ENCODE data around the gene APRT.

Gene APRT

DNA sequence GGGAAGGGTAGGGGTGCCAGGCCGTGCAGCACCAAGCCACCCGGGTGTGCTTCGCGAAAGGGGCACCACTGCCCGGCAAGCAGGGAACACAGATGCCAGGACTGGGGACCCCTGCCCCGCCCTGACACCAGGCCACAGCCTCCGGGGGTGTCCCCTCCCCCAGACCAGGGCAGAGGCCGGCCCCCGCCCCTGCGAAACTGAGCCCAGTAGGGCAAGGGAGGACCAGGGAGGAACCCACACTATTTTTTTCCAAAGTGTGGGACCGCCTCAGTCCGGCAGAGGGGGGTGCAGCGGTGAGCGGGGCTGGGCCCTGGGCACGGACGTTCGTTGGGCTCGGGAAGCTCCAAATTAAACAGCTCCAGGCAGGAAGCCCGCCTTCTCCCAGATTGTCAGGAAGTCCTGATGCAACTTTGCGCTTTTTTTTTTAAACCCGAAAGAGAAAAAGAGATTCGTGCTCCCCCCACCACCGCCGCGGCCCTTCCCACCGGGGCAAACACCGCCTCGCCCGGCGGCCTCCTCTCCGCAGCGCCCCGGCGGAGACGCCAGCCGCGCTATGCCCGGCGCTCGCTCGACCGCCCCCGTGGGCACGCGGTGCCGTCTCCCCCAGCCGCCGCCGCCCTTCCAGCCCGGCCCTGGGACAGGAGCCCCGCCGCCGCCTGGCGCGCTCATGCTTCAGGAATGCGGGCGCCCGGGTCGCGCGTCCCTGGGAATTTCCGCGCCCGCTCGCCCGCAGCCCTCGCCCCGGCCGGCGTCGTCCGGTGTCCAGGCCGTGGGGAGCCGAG lies 27.5 kb downstream of the APRT start:
- Histone ChIP-seq H3K27me3 (ENCODE audit: control insufficient read depth, insufficient read depth, low read length) (peaks cover 77% of the 10 kb centered on the region), H3K27ac (ENCODE audit: low read depth, low read length) (no peak overlapping the region), H3K9ac (ENCODE audit: low read length) (peak overlapping the region; percentile 46), H3K4me1 (ENCODE audit: control insufficient read depth, insufficient read depth, low read length) (peaks cover 26% of the 10 kb centered on the region; the same call in 1 of the 2 replicates), H3K36me3 (ENCODE audit: control insufficient read depth, insufficient read depth, low read length) (no peaks in the 10 kb centered on the region), H3K4me3 (ENCODE audit: low read depth, low read length) (peak overlapping the region; percentile 56), H3K9me3 (ENCODE audit: control insufficient read depth, insufficient read depth, low read depth, low read length) (no peaks in the 10 kb centered on the region)

DNA sequence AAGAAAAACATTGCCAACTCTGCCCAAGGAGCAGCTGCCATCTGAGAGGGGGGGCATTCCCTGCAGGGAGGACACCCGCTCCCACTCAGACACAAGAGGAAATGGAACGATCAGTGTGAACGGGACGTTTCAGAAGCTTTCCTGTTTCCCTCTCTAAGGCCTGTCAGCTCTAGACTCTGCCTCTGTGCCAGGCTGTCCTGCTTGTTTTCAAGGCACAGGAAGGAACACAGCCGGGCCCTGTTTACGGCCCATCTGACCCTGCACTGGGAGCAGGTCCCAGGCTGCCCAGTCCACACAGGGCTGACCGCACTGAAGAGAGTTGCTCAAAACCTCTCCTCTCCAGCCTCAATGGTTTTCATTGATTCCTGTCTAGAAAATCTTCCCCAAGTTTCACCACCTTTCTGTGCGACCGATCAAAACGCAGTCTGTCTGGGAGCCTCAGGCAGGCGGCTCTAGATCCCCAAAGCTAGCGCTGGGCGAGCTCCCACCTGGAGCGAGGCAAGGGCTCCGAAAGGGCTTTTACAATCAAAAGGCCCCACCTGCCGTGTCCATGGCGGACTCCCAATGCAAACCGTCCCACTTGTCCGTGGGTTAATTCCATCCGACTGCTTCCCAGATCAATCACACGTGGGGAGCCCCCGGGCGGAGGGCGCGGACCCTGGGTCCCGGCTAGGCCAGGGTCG lies 28.2 kb downstream of the APRT start:
- Histone ChIP-seq H3K4me3 (ENCODE audit: low read depth, low read length) (peak overlapping the region; percentile 56), H3K4me1 (ENCODE audit: control insufficient read depth, insufficient read depth, low read length) (peaks cover 26% of the 10 kb centered on the region; the same call in 1 of the 2 replicates), H3K27ac (ENCODE audit: low read depth, low read length) (no peak overlapping the region), H3K36me3 (ENCODE audit: control insufficient read depth, insufficient read depth, low read length) (no peaks in the 10 kb centered on the region), H3K9ac (ENCODE audit: low read length) (peak overlapping the region; percentile 40), H3K27me3 (ENCODE audit: control insufficient read depth, insufficient read depth, low read length) (peaks cover 83% of the 10 kb centered on the region), H3K9me3 (ENCODE audit: control insufficient read depth, insufficient read depth, low read depth, low read length) (no peaks in the 10 kb centered on the region)

DNA sequence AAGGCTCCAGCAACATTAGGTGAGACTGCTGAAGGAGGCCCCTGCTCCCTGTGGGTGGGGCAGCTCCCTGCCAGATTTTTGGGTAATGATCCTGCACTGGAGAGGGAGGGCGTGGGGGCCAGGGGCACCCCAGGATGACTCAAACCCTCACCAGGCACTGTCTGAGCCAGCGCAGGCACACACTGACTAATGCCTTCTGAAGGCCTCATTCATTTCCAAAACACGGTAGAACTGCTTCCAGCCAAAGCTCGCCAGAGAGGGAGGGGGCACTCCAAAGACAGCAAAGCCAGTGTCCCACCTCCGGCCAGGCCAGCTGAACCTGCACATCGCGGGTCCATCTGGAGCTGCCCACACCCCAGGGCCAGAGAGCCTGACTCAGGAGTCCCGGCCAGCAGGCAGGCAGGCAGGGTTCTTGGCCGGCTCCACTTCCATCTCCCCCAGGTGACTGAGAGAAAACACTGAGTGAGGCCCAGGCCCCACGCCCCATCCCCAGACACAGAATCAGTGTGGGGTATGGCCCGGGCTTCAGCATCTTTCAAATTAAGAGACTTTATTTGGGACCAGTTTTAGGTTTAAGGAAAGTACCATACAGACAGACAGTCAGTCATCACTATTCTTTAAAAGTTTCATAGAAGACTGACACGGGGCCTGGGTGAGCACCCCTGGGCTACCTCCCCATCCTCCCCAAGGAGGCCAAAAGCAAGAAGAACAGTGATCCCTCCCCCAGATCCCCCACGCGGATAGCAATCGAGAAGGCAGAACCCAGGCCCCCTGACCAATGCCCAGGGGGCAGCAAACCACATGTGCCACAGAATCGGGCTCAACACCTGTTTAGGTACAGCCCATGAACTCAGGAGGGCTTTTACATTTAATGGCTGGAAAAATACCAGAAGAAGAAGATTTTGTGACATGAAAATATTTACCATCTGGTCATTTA lies 29.0 kb downstream of the APRT start:
- H3K9ac ChIP-seq (ENCODE audit: low read length) = no peak overlapping the region
- no peak overlapping the region for H3K4me3 ChIP-seq (ENCODE audit: low read depth, low read length)
- no peaks in the 10 kb centered on the region for H3K36me3 ChIP-seq (ENCODE audit: control insufficient read depth, insufficient read depth, low read length)
- H3K4me1 ChIP-seq (ENCODE audit: control insufficient read depth, insufficient read depth, low read length) = peaks cover 31% of the 10 kb centered on the region; the same call in 1 of the 2 replicates
- H3K27me3 ChIP-seq (ENCODE audit: control insufficient read depth, insufficient read depth, low read length) = peaks cover 84% of the 10 kb centered on the region
- no peak overlapping the region for H3K27ac ChIP-seq (ENCODE audit: low read depth, low read length)
- H3K9me3 ChIP-seq (ENCODE audit: control insufficient read depth, insufficient read depth, low read depth, low read length) = no peaks in the 10 kb centered on the region

DNA sequence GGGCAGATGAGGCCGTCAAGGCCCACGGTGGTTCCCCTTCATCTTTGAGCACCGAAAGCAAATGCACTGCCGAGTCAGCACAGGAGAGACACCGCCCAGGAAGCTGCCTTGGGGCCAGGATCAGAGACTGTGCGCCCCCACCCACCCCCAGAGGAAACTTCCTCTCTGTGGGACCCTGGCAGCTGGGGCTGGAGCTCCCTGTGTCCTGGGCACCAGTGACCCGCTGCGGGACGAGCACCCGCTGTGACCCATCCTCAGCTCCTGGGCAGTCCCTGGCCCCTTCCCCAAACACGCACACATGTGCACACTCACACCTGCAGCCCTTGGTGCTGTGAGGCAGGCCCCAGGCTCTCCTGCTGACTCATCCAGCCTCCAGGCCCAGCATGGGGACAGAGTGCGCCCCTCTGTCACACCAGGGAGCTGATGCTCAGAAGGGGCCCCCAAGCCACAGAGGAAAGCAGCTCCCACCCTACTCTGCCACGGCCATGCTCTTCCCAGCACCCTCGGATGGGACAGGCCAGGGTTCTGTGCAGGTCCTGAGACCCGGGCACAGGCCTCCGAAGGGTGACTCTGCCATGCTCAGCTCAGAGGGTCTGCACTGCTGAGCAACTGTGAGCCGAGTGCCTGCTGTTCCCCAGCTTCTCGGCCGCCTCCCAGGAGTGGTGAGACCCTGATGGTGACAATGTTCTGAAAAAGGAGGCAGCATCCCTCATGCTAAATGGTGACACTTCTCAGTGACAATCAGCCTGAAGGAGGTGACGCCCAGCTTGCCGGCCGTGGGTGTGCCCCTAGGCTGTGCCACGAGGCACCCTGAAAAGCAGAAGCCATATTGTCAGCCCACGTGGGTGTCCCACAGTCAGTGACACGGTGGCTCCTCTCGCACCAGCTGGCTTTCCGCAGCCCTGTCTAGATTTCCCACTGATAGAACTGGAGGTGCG lies 30.3 kb downstream of the APRT start:
- no peak overlapping the region for H3K27ac ChIP-seq (ENCODE audit: low read depth, low read length)
- no peak overlapping the region for H3K9ac ChIP-seq (ENCODE audit: low read length)
- H3K9me3 ChIP-seq (ENCODE audit: control insufficient read depth, insufficient read depth, low read depth, low read length) = no peaks in the 10 kb centered on the region
- H3K4me3 ChIP-seq (ENCODE audit: low read depth, low read length) = no peak overlapping the region
- H3K36me3 ChIP-seq (ENCODE audit: control insufficient read depth, insufficient read depth, low read length) = no peaks in the 10 kb centered on the region
- peaks cover 34% of the 10 kb centered on the region; the same call in 1 of the 2 replicates for H3K4me1 ChIP-seq (ENCODE audit: control insufficient read depth, insufficient read depth, low read length)
- H3K27me3 ChIP-seq (ENCODE audit: control insufficient read depth, insufficient read depth, low read length) = peaks cover 85% of the 10 kb centered on the region

DNA sequence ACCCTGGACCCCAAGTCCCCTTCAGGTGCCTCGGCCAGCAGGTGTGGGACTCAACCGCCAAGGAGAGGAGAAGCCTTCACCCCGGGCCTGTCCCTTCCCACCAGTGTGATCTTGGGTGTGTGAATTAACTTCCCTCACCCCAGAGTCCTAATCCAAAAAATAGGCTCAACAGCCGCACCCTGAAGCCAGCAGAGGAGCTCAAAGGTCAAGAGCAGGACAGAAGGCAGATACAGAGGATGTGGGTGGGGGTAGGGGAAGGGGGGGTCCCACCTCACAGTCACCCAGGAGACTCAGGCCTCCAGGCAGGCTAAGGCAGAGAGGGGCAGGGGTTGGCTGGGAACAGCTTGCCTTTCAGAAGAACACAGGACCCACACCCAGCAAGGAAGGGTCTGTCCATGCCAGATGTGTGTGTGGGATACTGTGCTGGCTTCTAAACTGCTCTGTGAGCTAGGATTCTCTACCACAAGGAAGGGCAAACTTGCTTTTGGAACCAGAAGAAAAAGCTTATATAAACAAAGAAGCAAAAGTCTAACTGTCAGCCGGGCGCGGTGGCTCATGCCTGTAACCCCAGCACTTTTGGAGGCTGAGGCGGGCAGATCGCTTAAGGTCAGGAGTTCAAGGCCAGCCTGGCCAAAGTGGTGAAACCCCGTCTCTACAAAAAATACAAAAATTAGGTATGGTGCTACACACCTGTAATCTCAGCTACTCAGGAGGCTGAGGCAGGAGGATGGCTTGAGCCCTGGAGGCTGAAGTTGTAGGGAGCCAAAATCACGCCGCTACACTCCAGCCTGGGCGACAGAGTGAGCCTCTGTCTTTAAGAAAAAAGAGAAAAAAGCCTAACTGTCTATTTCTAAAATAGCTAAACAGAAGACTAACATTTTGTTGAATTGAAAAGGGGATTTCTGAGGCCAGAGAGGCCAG lies 31.3 kb downstream of the APRT start:
- Histone ChIP-seq H3K9me3 (ENCODE audit: control insufficient read depth, insufficient read depth, low read depth, low read length) (no peaks in the 10 kb centered on the region), H3K27ac (ENCODE audit: low read depth, low read length) (no peak overlapping the region), H3K4me1 (ENCODE audit: control insufficient read depth, insufficient read depth, low read length) (peaks cover 34% of the 10 kb centered on the region; the same call in 1 of the 2 replicates), H3K36me3 (ENCODE audit: control insufficient read depth, insufficient read depth, low read length) (no peaks in the 10 kb centered on the region), H3K27me3 (ENCODE audit: control insufficient read depth, insufficient read depth, low read length) (peaks cover 87% of the 10 kb centered on the region), H3K9ac (ENCODE audit: low read length) (no peak overlapping the region), H3K4me3 (ENCODE audit: low read depth, low read length) (no peak overlapping the region)

DNA sequence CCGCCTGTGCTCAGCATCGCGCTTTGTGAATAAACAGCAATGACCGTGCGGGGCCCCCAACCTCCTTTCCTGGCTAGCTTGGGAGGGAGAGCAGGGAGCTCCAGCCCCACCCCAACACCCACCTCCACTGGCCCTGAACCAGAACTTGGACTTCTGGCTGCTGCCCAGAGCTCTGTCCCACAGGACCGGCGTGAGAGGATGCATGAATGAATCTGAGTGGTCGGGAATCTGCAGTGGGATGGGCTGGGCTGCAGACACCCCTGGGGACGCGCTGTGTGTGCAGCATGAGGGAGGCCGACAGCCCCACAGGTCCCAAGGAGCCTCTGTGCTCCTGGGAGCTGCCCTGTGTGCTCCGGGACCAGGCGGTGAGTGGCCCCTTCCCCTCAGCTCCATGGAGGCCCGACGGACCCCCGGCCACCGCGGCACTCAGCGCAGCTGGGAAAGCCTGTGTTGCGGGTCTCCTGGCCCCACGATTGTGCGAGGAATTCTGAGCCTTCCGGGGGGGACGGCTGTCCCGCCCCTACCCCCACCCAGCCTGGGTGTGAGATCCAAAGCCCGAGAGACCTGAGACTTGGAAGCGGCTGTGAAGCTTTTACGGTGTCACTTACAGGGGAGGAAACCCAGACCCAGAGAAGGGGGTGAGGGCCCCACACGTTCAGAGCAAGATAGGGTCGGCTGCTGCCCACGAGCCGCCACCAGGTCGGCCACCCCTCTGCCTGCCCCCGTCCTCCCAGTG lies 32.2 kb downstream of the APRT start:
- Histone ChIP-seq H3K27me3 (ENCODE audit: control insufficient read depth, insufficient read depth, low read length) (peaks cover 88% of the 10 kb centered on the region), H3K27ac (ENCODE audit: low read depth, low read length) (no peak overlapping the region), H3K4me1 (ENCODE audit: control insufficient read depth, insufficient read depth, low read length) (peaks cover 34% of the 10 kb centered on the region; the same call in 1 of the 2 replicates), H3K9me3 (ENCODE audit: control insufficient read depth, insufficient read depth, low read depth, low read length) (no peaks in the 10 kb centered on the region), H3K4me3 (ENCODE audit: low read depth, low read length) (no peak overlapping the region), H3K9ac (ENCODE audit: low read length) (no peak overlapping the region), H3K36me3 (ENCODE audit: control insufficient read depth, insufficient read depth, low read length) (no peaks in the 10 kb centered on the region)

DNA sequence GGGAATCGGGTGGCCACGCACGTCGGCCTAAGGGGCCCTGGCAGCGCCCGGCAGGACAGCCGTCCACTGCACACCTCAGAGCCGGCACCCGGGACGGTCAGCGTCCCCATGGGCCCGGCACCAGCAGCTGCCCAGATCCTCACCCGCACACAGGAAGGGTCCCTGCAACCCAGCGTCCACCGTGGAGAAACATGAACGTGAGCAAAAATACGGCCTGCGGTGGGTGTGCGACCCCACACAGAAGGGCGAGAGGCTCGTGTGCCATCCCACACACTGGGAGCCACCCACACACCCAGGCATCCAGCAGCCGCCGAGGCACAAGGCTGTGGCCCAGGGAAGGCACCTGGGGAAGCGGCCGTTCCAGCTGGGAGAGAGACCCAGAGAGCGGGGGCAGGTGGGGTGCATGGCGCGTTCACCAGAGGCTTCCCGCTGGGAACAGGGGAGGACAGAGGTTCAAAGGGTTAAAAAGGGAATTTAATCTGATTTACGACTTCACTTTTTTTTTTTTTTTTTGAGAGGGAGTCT lies 33.1 kb downstream of the APRT start:
- no peaks in the 10 kb centered on the region for H3K9me3 ChIP-seq (ENCODE audit: control insufficient read depth, insufficient read depth, low read depth, low read length)
- no peak overlapping the region for H3K9ac ChIP-seq (ENCODE audit: low read length)
- H3K36me3 ChIP-seq (ENCODE audit: control insufficient read depth, insufficient read depth, low read length) = no peaks in the 10 kb centered on the region
- H3K4me3 ChIP-seq (ENCODE audit: low read depth, low read length) = no peak overlapping the region
- peaks cover 30% of the 10 kb centered on the region; the same call in 1 of the 2 replicates for H3K4me1 ChIP-seq (ENCODE audit: control insufficient read depth, insufficient read depth, low read length)
- H3K27me3 ChIP-seq (ENCODE audit: control insufficient read depth, insufficient read depth, low read length) = peaks cover 88% of the 10 kb centered on the region; the same call in 1 of the 2 replicates
- no peak overlapping the region for H3K27ac ChIP-seq (ENCODE audit: low read depth, low read length)

DNA sequence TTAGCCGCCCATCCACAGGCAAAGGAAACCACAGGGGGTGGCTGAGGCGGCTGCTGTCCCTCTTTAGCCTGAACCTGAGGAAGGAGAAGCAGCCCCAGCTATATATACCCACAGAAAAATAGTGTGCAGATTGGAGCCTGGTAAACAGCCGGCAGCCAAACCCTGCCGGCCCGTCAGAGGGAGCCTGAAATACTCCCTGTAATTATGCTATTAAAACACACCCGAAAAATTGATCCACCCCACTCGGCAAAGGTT lies 33.5 kb downstream of the APRT start:
- Histone ChIP-seq H3K9ac (ENCODE audit: low read length) (no peak overlapping the region), H3K4me1 (ENCODE audit: control insufficient read depth, insufficient read depth, low read length) (peaks cover 30% of the 10 kb centered on the region; the same call in 1 of the 2 replicates), H3K9me3 (ENCODE audit: control insufficient read depth, insufficient read depth, low read depth, low read length) (no peaks in the 10 kb centered on the region), H3K27me3 (ENCODE audit: control insufficient read depth, insufficient read depth, low read length) (peaks cover 88% of the 10 kb centered on the region; the same call in 1 of the 2 replicates), H3K27ac (ENCODE audit: low read depth, low read length) (no peak overlapping the region), H3K4me3 (ENCODE audit: low read depth, low read length) (no peak overlapping the region), H3K36me3 (ENCODE audit: control insufficient read depth, insufficient read depth, low read length) (no peaks in the 10 kb centered on the region)
